ENCODE results near the gene TRIB2.

Gene TRIB2

GRCh38 chr2:12737297-12737696, 20.6 kb downstream of the TRIB2 start:
- no peak overlapping the region for H3K27ac ChIP-seq
- TF ChIP-seq CTCF (conservative IDR thresholded peaks at IDR 0.05): no peak

DNA sequence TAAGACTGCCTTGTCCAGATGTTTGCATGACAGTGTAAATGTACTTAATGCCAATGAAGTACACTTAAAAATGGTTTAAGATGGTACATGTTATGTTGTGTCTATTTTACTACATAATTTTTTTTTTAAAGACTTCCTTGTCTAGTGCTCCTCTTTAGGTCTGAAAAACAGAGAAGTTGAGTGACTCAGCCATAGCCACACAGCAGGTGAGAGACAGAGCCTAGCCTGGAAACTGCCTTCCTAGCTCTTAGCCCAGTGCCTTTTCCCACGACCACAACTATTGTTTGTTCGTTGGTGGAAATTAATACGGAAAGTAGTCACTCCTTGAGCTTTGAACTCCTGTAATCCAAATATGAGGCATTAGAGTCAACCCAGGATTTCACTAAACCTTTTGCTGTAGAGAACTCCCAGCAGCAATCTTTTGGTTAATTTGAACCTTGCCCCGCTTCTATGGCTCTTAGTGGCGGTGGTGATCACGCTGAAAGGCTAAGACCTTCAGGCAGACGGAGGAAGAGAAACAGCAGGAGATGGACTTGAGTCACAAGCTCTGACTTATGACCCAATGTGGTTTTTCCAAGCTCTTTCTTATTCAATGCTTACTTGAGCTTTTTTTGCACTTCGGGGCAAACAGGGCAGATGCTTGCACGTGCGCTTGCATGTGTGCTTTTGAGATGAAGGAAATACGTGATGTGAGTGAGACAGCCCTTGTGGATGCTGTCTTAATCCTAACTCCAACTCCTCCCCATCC, 21.2 kb downstream of the TRIB2 start:
- no peak overlapping the region for H3K27ac ChIP-seq
- no peak for TF ChIP-seq CTCF (conservative IDR thresholded peaks at IDR 0.05)

- no peak overlapping the region for H3K27ac ChIP-seq
- TF ChIP-seq CTCF (conservative IDR thresholded peaks at IDR 0.05): no peak
Observed at GRCh38 chr2:12739721-12740254, 23.1 kb downstream of the TRIB2 start.

DNA sequence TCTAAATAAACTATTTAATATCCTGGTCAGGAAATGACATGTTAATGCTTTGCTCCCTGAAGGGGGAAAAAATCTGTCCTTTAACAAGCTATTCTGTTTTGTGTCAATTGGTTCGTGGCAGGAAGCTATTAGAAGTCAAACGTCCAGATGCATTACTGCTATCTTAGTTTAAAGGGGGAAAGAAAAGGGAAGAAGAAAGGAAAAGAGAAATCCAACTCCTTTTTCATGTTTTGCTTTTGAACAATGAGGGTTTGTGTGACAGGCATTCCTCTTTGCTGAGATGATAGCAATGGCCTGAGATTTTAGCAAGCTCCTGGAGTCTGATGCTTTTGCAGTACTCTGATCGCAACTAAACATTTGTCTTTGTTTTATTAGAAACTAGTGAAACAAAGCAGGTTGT, 24.6 kb downstream of the TRIB2 start:
- TF ChIP-seq CTCF (conservative IDR thresholded peaks at IDR 0.05): no peak
- H3K27ac ChIP-seq: no peak overlapping the region

- no peak for TF ChIP-seq CTCF (conservative IDR thresholded peaks at IDR 0.05)
Observed at GRCh38 chr2:12742891-12743290, 26.2 kb downstream of the TRIB2 start.

GRCh38 chr2:12750166-12750905, 33.6 kb downstream of the TRIB2 start:
- no peak overlapping the region for H3K27ac ChIP-seq
- TF ChIP-seq CTCF (conservative IDR thresholded peaks at IDR 0.05): no peak; the same call in 1 of the 2 replicates

More at GRCh38 chr2:12742891-12743290, 26.2 kb downstream of the TRIB2 start:
- H3K27ac ChIP-seq: no peak overlapping the region

- H3K27ac ChIP-seq: no peak overlapping the region
- TF ChIP-seq CTCF (conservative IDR thresholded peaks at IDR 0.05): no peak
Observed at GRCh38 chr2:12754643-12755042, 37.9 kb downstream of the TRIB2 start.

Data from VCaP (cell line).